Activated CD4-positive, CD25-positive, alpha-beta regulatory T cell treated with anti-CD3 and anti-CD28 coated beads, Interleukin-2, amount 50 U/mL, for 72 hours (primary cell): Measurements from ENCODE around the gene OR4A47.
"Not testable (repeated sequence)": the region's sequence is repeated elsewhere in the genome, so short reads cannot be mapped to it uniquely, and the experiment has no call there.

Source experiments
- DNase-seq: peaks from one replicate; pipeline ENCODE4 v3.0.0; 2021

Gene OR4A47, protein sequence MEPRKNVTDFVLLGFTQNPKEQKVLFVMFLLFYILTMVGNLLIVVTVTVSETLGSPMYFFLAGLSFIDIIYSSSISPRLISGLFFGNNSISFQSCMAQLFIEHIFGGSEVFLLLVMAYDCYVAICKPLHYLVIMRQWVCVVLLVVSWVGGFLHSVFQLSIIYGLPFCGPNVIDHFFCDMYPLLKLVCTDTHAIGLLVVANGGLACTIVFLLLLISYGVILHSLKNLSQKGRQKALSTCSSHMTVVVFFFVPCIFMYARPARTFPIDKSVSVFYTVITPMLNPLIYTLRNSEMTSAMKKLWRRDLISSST

GRCh38 chr11:48488493-48488892, at the start of gene OR4A47:
TSS of gene OR4A47 (plus strand) at chr11:48488793. CDS start at chr11:48488793, 0 bp downstream.
- DNase-seq, result not testable (repeated sequence)

- not testable (repeated sequence) for DNase-seq
These were observed 32.7 kb upstream of the OR4A47 start for GRCh38 chr11:48455909-48456308.

GRCh38 chr11:48473966-48474365, 14.6 kb upstream of the OR4A47 start:
- DNase-seq, result not testable (repeated sequence)

GRCh38 chr11:48474703-48475102, 13.9 kb upstream of the OR4A47 start:
- DNase-seq, result not testable (repeated sequence)

- not testable (repeated sequence) for DNase-seq
These were observed 17.6 kb downstream of the OR4A47 start for GRCh38 chr11:48506169-48506568.

DNA sequence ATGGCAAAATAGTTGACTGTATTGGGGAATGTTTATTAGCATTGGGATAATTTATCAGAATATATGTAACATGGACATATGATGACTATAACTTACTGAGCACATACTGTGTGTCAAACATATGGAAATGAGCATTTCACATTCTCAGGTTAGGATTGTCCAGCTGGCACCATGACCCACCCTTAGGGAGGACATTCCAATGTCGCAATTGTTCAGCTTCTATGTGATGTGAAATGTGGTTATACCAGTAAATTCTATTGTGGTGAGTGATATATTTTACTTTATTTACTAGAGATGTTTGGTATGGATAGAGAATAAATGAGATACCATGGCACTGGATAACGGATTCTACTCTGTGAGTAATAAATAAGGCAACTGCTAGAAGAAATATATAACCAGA, 50.4 kb downstream of the OR4A47 start:
- DNase-seq, result no peak
